ENCODE results near the gene MRPL33.
"Not testable (repeated sequence)": the region's sequence is repeated elsewhere in the genome, so short reads cannot be mapped to it uniquely, and the experiment has no call there.

MRPL33 gene

DNA sequence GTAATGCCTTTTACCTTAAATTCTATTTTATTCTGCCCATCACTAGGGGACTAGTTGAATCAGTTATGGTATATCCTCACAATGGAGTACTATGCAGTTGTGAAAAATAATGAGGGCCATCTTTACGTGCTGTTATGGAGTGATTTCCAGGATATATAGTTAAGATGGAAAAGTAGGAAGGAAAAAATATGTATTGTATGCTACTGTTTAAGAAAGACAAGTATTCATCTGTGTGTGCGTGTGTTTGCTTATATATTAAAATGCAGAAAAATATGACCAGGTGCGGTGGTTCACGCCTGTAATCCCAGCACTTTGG, 32.5 kb upstream of the MRPL33 start:
- FAIRE-seq (no peak), DNase-seq (ENCODE audit: insufficient read length, low spot score) (no peak)

DNA sequence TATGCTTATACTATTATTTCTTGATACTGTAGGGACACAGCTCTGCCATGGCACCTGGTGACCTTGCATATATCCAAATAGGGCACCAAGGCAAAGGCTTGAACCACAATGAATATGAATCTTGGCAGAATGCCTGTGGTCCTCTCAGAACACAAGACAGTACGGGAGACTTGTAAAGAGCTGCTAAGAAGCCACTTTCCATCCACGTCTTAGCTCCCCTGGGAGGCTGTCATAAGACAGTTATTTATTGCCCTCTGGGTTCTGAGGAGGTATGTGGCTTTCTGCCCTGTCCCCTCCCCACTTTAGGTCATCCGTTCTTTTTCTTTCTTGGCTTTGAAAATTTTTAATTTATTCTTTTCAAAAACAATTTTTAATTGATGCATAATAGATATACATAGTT, 29.8 kb upstream of the MRPL33 start:
- DNase-seq (ENCODE audit: insufficient read length, low spot score) (no peak), FAIRE-seq (no peak)

DNA sequence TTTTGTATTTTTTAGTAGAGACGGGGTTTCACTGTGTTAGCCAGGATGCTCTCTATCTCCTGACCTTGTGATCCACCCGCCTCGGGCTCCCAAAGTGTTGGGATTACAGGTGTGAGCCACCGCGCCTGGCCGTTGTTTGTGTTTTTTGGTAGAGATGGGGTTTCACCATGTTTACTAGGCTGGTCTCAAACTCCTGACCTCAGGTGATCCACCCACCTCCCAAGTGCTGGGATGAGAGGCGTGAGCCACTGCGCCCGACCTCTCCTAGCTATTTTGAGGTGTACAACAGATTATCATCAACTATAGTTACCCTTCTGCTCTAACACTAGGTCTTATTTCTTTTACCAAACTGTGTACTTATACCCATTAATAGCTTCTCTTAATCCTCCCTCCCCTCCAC, 28.9 kb upstream of the MRPL33 start:
- FAIRE-seq (no peak), DNase-seq (ENCODE audit: insufficient read length, low spot score) (no peak)

- DNase-seq (ENCODE audit: insufficient read length, low spot score); FAIRE-seq: not testable (repeated sequence)
These were observed 26.0 kb upstream of the MRPL33 start for GRCh38 chr2:27745494-27745893.

- DNase-seq (ENCODE audit: insufficient read length, low spot score) (no peak), FAIRE-seq (no peak)
These were observed 25.2 kb upstream of the MRPL33 start for GRCh38 chr2:27746325-27746724.

- FAIRE-seq = no peak
- no peak for DNase-seq (ENCODE audit: insufficient read length, low spot score)
These were observed 23.6 kb upstream of the MRPL33 start for GRCh38 chr2:27747827-27748352.

DNA sequence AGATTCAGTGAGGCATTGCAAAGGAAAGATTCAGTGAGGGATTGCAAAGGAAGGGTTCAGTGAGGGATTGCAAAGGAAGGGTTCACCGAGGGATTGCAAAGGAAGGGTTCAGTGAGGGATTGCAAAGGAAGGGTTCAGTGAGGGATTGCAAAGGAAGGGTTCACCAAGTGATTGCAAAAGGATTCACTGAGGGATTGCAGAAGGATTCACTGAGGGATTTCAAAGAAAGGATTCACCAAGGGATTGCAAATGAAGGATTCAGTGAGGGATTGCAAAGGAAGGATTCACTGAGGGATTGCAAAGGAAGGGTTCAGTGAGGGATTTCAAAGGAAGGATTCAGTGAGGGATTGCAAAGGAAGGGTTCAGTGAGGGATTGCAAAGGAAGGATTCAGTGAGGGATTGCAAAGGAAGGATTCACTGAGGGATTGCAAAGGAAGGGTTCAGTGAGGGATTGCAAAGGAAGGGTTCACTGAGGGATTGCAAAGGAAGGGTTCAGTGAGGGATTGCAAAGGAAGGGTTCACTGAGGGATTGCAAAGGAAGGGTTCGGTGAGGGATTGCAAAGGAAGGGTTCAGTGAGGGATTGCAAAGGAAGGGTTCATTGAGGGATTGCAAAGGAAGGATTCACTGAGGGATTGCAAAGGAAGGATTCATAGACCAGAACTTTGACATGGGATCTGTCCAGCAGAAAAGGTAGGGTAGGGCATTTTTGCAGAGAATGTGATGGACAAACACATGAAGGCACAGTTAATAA, 22.5 kb upstream of the MRPL33 start:
- not testable (repeated sequence) for DNase-seq (ENCODE audit: insufficient read length, low spot score); FAIRE-seq

GRCh38 chr2:27751377-27751776, 20.1 kb upstream of the MRPL33 start:
- FAIRE-seq = no peak
- DNase-seq (ENCODE audit: insufficient read length, low spot score) = no peak

- no peak for FAIRE-seq
- DNase-seq (ENCODE audit: insufficient read length, low spot score) = no peak
These were observed 18.8 kb upstream of the MRPL33 start for GRCh38 chr2:27752551-27753237.

DNA sequence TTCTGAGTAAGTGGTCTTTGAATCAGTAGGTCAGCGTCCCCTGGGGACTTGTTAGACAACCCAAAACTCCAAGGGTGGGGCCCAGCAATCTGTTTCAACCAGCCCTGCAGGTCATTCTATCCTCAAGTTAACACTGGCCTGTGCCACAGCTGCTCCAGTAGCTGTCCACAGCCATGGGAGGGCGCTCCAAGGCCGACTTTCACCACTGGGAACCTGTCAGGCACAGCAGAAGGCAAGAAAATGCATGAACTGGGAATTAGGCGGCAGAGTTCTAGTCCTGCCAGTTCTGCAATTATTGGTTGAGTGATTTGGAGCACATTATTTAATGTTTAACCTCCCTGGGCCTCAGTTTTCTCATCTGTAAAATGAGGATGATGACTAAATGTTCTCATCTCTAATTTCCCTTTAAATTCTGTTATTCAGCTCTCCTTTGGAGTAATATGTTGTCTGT, 17.4 kb upstream of the MRPL33 start:
- no peak for FAIRE-seq
- DNase-seq (ENCODE audit: insufficient read length, low spot score) = peak; percentile 35

GRCh38 chr2:27754831-27755230, 16.7 kb upstream of the MRPL33 start:
- no peak for FAIRE-seq
- no peak for DNase-seq (ENCODE audit: insufficient read length, low spot score)

DNA sequence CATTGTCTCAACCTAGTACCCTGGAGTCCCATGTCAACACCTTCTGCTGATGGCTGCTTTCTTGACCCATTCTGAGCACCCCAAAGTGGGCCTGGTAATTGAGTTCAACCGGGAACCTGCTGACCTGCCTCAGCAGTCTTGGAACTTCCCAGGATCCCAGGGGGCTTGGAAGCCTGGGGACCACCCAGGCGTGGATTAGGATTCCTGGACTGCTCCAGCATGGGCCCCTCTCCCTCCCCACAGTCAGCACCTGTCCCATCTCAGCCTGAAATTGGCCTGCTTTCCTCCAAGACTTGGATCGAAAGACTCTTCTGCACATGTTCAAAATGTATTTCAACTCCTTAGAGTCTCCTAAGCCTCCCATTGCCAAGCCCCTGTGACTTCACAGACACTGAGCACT, 15.4 kb upstream of the MRPL33 start:
- FAIRE-seq (no peak), DNase-seq (ENCODE audit: insufficient read length, low spot score) (no peak)

- DNase-seq (ENCODE audit: insufficient read length, low spot score) (no peak), FAIRE-seq (no peak)
These were observed 14.7 kb upstream of the MRPL33 start for GRCh38 chr2:27756544-27757498.

- no peak for FAIRE-seq
- no peak for DNase-seq (ENCODE audit: insufficient read length, low spot score)
These were observed 8.3 kb upstream of the MRPL33 start for GRCh38 chr2:27762951-27763906.

GRCh38 chr2:27763907-27764267, 7.6 kb upstream of the MRPL33 start:
- FAIRE-seq = no peak
- no peak for DNase-seq (ENCODE audit: insufficient read length, low spot score)

- DNase-seq (ENCODE audit: insufficient read length, low spot score); FAIRE-seq: not testable (repeated sequence)
These were observed 7.0 kb upstream of the MRPL33 start for GRCh38 chr2:27764526-27764925.

DNA sequence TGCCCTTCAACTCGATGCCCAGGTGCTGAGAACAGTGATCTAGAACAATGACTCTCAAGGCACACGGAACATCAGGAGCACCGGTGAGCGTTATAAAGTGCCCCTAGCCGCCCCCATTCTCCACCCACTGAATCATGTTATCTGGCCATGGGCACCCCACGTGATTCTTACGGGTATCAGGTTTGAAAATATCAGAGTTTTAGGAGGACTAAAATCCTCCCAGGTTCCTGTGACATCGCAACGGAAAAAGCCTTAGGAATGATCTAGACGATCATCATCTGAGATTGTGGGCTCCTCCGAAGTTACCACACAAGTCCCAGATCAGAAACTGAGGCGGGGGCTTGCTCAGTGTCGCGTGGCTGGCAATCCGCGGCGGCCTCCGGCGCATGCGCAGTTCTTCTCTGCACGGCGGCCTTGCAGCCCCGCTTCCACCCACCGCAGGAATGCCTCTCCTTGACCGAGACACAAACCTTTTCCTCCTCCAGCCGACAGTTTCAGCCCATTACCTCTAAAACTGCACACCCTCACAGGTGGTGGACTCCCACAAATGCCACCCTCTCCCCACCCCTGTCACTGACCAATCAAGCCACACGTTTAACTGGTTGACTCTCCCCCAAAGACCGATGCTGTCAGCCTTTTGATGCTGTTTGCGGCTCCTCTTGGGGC, 5.8 kb upstream of the MRPL33 start:
- FAIRE-seq = no peak

GRCh38 chr2:27766287-27766661, 5.2 kb upstream of the MRPL33 start:
- FAIRE-seq (no peak), DNase-seq (ENCODE audit: insufficient read length, low spot score) (no peak)

More for the DNA sequence above, 5.8 kb upstream of the MRPL33 start:
- DNase-seq (ENCODE audit: insufficient read length, low spot score) = no peak

DNA sequence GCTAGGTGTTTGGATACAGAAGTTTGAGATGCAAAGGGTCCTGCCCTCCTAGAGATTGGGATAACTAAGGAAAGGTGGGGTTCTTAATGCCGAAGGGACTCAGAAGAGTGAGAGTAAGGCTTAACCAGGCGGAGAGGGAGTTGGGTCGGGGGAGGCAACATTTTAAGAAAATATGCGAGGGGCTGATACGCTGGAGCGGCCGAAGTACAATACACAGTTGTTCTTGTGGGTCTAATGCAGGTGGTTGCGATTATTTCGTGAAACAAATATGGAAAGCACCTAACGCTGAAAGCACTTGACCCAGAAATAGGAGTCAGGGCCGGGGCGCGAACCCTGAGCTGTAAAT, 344 bp upstream of the MRPL33 start:
- no peak for FAIRE-seq
- no peak for DNase-seq (ENCODE audit: insufficient read length, low spot score)

DNA sequence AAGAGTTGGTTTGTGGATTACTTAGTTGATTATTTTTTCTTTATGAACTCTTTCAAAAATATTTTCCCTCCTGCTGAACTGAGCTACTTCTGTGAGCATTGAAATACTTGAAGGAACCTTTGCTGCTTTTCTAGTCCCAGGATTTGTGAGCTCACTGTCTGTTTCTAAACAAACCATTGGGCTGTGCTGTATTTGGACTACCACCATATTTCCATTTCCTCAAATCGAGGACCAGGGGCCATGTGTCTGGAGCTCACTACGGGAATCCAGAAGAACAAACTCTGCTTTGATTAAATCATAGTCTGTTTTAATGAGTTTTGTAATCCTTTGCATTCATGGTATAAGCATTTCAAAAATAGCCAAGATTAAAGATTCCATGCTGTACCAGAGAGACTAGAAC, 1.3 kb downstream of the MRPL33 start:
- FAIRE-seq (no peak), DNase-seq (ENCODE audit: insufficient read length, low spot score) (no peak)
